ENCODE data around the gene MBD1. TPM values are rescaled to one million over a fixed set of nuclear protein-coding genes. Genes with fewer than 3 reads are reported as not detected.
A peak's percentile ranks its signal among the peaks of the same experiment; 100 is the strongest.

The MBD1 gene
- total and polyA plus RNA-seq, 2 of the 13 experiments (the other 11 are each of a cell fraction or from before 2014, with no cell fraction given), result 25.5 to 28.6 TPM

DNA sequence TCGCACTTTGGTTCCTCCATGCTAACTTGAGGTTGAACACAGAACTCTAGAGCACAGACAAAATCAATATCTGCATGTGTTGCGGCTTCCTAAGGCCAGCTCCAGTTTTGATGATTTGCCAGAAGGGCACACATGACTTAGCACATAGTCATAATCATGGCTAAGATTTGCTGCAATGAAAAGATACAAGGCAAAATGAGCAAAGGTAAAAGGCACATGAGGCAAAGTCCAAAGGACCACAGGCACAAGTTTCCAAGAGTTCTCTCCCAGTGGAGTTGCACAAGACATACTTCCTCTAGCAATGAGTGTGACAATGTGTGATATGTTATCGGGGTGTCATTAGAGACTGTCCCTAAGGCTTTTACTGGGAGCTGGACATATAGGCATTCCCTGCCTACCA, 30.3 kb upstream of the MBD1 start:
- no peak overlapping the region for H3K27ac ChIP-seq (ENCODE audit: extremely low read length, insufficient read depth, low read length)
- H3K79me2 ChIP-seq (ENCODE audit: insufficient read depth, low read length), result no peaks in the 10 kb centered on the region
- no peaks in the 10 kb centered on the region for H3K27me3 ChIP-seq (ENCODE audit: control insufficient read depth in 1 of 2, insufficient read depth in 2 of 2, low read length in 2 of 2)
- no peak for ATAC-seq
- ChIA-PET CTCF (ENCODE audit: low intra/inter-chr PET ratio, low total read pairs) (no interaction called here), POLR2A (no interaction called here)
- peaks cover 51% of the 10 kb centered on the region for H3K4me1 ChIP-seq (ENCODE audit: insufficient read depth, low read length)
- H3K4me2 ChIP-seq (ENCODE audit: low read depth, low read length), result peak overlapping the region; percentile 8; the same call in 1 of the 2 replicates
- DNase-seq (ENCODE audit: low spot score), result no peak
- H3K36me3 ChIP-seq (replicated peaks in 1 of 2; ENCODE audit: control insufficient read depth in 1 of 2, insufficient read depth in 2 of 2, low read length in 2 of 2), result no peaks in the 10 kb centered on the region
- in situ Hi-C loops (cut with HindIII; ENCODE audit: extremely low pct_ligation_motif_present, low pct_unique_long_range_greater_than_20kb), result no loop called here
- no peak overlapping the region for H3K9ac ChIP-seq (ENCODE audit: insufficient read depth, low read depth, low read length)
- TF ChIP-seq RORA (CRISPR knock-in tag; IDR thresholded peaks at IDR 0.05), result no peak
- peak; percentile 18; the same call in 1 of the 2 replicates for TF ChIP-seq HNF4A (CRISPR knock-in tag; IDR thresholded peaks at IDR 0.05)
- TF ChIP-seq CEBPB (IDR thresholded peaks at IDR 0.05; ENCODE audit: borderline replicate concordance, low read depth, low read length), result peak; percentile 53; the same call in 1 of the 2 replicates
- TF ChIP-seq ZNF619 (CRISPR knock-in tag; IDR thresholded peaks at IDR 0.05), result no peak
- 0 out of 2 replicates have a peak, but pooled peaks have one; percentile 24 for TF ChIP-seq CEBPG (CRISPR knock-in tag; IDR thresholded peaks at IDR 0.05)
- no peak for TF ChIP-seq ZFP36L2 (CRISPR knock-in tag; IDR thresholded peaks at IDR 0.05)
- no peak for TF ChIP-seq NFYB (CRISPR knock-in tag; IDR thresholded peaks at IDR 0.05)
- TF ChIP-seq TCF7 (IDR thresholded peaks at IDR 0.05; ENCODE audit: low read depth), result no peak
- TF ChIP-seq SP4 (CRISPR knock-in tag; IDR thresholded peaks at IDR 0.05), result no peak
- TF ChIP-seq, protein P1, sequence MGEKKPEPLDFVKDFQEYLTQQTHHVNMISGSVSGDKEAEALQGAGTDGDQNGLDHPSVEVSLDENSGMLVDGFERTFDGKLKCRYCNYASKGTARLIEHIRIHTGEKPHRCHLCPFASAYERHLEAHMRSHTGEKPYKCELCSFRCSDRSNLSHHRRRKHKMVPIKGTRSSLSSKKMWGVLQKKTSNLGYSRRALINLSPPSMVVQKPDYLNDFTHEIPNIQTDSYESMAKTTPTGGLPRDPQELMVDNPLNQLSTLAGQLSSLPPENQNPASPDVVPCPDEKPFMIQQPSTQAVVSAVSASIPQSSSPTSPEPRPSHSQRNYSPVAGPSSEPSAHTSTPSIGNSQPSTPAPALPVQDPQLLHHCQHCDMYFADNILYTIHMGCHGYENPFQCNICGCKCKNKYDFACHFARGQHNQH (CRISPR knock-in tag; IDR thresholded peaks at IDR 0.05), result no peak
- TF ChIP-seq RBM39 (IDR thresholded peaks at IDR 0.05; ENCODE audit: low read depth, low read length, poor library complexity, severe bottlenecking), result no peak
- TF ChIP-seq, protein P2, sequence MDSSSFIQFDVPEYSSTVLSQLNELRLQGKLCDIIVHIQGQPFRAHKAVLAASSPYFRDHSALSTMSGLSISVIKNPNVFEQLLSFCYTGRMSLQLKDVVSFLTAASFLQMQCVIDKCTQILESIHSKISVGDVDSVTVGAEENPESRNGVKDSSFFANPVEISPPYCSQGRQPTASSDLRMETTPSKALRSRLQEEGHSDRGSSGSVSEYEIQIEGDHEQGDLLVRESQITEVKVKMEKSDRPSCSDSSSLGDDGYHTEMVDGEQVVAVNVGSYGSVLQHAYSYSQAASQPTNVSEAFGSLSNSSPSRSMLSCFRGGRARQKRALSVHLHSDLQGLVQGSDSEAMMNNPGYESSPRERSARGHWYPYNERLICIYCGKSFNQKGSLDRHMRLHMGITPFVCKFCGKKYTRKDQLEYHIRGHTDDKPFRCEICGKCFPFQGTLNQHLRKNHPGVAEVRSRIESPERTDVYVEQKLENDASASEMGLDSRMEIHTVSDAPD (CRISPR knock-in tag; IDR thresholded peaks at IDR 0.05), result no peak
- TF ChIP-seq SRF (IDR thresholded peaks at IDR 0.05; ENCODE audit: low read depth, low read length), result no peak
- no peak for TF ChIP-seq ZBTB3 (CRISPR knock-in tag; IDR thresholded peaks at IDR 0.05; ENCODE audit: borderline replicate concordance, low read depth)
- H3K4me3 ChIP-seq (replicated peaks in 1 of 3; ENCODE audit: insufficient read depth in 1 of 3, low read depth in 2 of 3, low read length in 3 of 3), result no peak overlapping the region
- no TSS peak for BruUV-seq (replicated peaks)
- WGBS (ENCODE audit: low lambda C conversion rate), result 33% methylated on average over 3 of the region's 3 CpGs
- H2AFZ ChIP-seq (ENCODE audit: low read length), result no peak overlapping the region
- H4K20me1 ChIP-seq (ENCODE audit: insufficient read depth, low read length), result no peaks in the 10 kb centered on the region
- intact Hi-C loops (cut with micrococcal nuclease; ENCODE audit: unreplicated experiment), result no loop called here
- FAIRE-seq, result no peak
- H3K9me3 ChIP-seq (ENCODE audit: low read length), result no peaks in the 10 kb centered on the region

Measured in HepG2 (cell line).